HAP-1 (cell line): ENCODE data around the gene SLC25A46.
"Not testable (repeated sequence)": the region's sequence is repeated elsewhere in the genome, so short reads cannot be mapped to it uniquely, and the experiment has no call there.

Experiments
- DNase-seq, 2 experiments: peaks; one replicate each; pipeline ENCODE4 v3.0.0-alpha.2; 2016 to 2020; ENCODE audit warnings: low spot score in 2 of 2
- H3K27me3 ChIP-seq: fragments of 250-450 bp; sonication (Bioruptor Pico); 2 replicates; pipeline ENCODE4 v1.5.1; 2020; ENCODE audit warnings: low read depth, mild to moderate bottlenecking, moderate library complexity
- H3K36me3 ChIP-seq: fragments of 250-450 bp; sonication (Bioruptor Pico); replicated peaks from 2 replicates; pipeline ENCODE4 v1.5.1; 2020; ENCODE audit warnings: mild to moderate bottlenecking
- H3K4me1 ChIP-seq: fragments of 250-450 bp; sonication (Bioruptor Pico); 2 replicates; pipeline ENCODE4 v1.5.1; 2020; ENCODE audit warnings: mild to moderate bottlenecking
- H3K4me3 ChIP-seq: fragments of 250-450 bp; sonication (Bioruptor Pico); 2 replicates; pipeline ENCODE4 v1.5.1; 2020; ENCODE audit warnings: mild to moderate bottlenecking, moderate library complexity
- H3K9me3 ChIP-seq: fragments of 250-450 bp; sonication (Bioruptor Pico); 2 replicates; pipeline ENCODE4 v1.5.1; 2020; ENCODE audit warnings: mild to moderate bottlenecking, moderate library complexity
- in situ Hi-C: fragments of 300-500 bp; cut with MboI; formaldehyde crosslinking; loops from 3 replicates; pipeline ENCODE4 v1.14.3; 2020; ENCODE audit warnings: low sequenced_read_pairs, inconsistent platforms, mixed read lengths

The SLC25A46 gene

DNA sequence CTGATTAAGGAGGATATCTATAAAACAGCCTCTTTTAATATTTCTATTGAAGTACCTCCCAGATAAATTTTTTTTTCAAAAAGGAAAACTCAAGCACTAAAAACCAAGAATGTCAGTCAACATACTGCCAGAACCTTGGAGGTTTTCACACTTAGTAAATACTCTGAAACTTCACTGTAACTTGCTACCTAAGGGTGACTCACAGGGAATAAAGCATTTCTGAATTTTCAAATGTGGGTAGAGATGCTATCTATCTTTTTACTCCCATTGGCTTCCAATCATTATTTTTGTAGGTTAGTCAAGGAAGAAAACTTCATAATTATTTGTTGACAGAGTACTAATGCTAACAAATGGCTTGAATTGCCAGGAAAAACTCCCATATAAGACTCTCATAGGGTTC is 46.1 kb downstream of the SLC25A46 start:
- no peak for DNase-seq
- H3K36me3 ChIP-seq, result no peaks in the 10 kb centered on the region
- H3K27me3 ChIP-seq, result no peaks in the 10 kb centered on the region
- peaks cover 3% of the 10 kb centered on the region; the same call in 1 of the 2 replicates for H3K9me3 ChIP-seq
- no peaks in the 10 kb centered on the region for H3K4me1 ChIP-seq
- H3K4me3 ChIP-seq, result no peak overlapping the region
- in situ Hi-C loops, result no loop called here

DNA sequence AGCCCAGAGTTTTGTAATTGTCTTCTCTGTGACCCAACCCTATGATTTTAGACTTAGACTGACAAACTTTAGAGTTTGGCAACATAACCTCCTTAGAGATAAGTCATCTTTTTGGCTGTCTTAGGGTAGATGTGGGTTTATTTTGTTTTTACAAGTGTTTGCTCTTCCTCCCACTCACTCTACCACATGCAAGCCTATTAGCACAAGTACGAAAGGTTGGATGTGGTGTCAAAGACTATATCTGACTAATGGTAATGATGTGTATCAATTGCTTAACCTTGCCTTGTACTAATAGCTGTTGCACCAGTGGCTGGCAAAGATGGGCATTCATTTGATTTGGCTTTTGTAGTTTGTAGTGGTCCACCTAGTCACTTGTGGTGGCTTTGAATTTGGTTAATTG is 46.5 kb downstream of the SLC25A46 start:
- no peaks in the 10 kb centered on the region for H3K4me1 ChIP-seq
- no peaks in the 10 kb centered on the region for H3K27me3 ChIP-seq
- in situ Hi-C loops, result no loop called here
- peaks cover 3% of the 10 kb centered on the region; the same call in 1 of the 2 replicates for H3K9me3 ChIP-seq
- no peaks in the 10 kb centered on the region for H3K36me3 ChIP-seq
- no peak overlapping the region for H3K4me3 ChIP-seq
- DNase-seq, result no peak

DNA sequence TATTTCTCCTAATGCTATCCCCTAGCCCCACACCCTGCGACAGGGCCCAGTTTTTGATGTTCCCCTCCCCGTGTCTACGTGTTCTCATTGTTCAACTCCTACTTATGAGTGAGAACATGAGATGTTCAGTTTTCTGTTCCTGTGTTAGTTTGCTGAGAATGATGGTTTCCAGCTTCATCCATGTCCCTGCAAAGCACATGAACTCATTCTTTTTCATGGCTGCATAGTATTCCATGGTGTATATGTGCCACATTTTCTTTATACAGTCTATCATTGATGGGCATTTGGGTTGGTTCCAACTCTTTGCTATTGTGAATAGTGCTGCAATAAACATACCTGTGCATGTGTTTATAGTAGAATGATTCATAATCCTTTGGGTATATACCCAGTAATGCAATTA is 49.2 kb downstream of the SLC25A46 start:
- H3K36me3 ChIP-seq, DNase-seq, H3K9me3 ChIP-seq, H3K4me1 ChIP-seq, H3K27me3 ChIP-seq, H3K4me3 ChIP-seq, in situ Hi-C loops: not testable (repeated sequence)

DNA sequence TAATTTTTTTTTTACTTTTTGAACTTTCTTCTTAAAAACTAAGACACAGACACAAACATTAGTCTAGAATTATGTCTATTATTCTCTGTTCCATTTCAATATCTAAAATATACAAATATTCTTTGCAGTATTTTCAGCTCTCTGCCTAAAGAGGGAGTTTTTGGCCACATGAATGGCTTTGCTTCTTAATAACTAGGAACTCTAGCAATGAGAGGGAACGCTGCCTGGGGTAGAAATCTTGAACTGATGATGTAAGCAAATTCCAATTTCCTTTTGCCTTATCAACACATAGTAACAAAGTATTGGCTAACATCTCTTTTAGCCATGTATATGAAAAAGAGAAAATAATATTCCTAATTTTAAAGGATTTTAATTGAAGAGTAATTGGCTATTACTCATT is 51.9 kb downstream of the SLC25A46 start:
- Histone ChIP-seq H3K36me3 (no peaks in the 10 kb centered on the region), H3K4me3 (no peak overlapping the region), H3K27me3 (no peaks in the 10 kb centered on the region), H3K9me3 (peaks cover 3% of the 10 kb centered on the region; the same call in 1 of the 2 replicates), H3K4me1 (no peaks in the 10 kb centered on the region)
- in situ Hi-C loops, result no loop called here
- DNase-seq, result no peak

DNA sequence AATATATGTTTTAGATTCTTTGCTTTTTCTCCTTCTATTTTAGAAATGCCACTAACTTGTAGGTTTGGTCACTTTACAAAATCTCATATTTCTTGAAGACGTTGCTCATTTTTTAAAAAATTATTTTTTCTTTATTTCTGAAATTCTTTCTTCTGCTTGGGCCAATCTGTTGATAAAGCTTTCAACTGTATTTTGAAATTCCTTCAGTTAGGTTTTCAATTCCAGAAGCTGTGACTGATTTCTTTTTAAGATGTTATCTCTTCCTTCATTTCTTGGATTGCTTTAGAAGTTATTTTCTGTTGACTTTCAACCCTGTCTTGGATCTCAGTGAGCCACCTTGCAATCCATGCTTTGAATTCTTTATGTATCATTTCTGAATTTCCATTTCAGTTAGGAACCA is 64.2 kb downstream of the SLC25A46 start:
- no peaks in the 10 kb centered on the region for H3K4me1 ChIP-seq
- H3K36me3 ChIP-seq, result no peaks in the 10 kb centered on the region
- H3K27me3 ChIP-seq, result no peaks in the 10 kb centered on the region
- no peaks in the 10 kb centered on the region for H3K9me3 ChIP-seq
- DNase-seq, result no peak
- H3K4me3 ChIP-seq, result no peak overlapping the region
- in situ Hi-C loops, result no loop called here

DNA sequence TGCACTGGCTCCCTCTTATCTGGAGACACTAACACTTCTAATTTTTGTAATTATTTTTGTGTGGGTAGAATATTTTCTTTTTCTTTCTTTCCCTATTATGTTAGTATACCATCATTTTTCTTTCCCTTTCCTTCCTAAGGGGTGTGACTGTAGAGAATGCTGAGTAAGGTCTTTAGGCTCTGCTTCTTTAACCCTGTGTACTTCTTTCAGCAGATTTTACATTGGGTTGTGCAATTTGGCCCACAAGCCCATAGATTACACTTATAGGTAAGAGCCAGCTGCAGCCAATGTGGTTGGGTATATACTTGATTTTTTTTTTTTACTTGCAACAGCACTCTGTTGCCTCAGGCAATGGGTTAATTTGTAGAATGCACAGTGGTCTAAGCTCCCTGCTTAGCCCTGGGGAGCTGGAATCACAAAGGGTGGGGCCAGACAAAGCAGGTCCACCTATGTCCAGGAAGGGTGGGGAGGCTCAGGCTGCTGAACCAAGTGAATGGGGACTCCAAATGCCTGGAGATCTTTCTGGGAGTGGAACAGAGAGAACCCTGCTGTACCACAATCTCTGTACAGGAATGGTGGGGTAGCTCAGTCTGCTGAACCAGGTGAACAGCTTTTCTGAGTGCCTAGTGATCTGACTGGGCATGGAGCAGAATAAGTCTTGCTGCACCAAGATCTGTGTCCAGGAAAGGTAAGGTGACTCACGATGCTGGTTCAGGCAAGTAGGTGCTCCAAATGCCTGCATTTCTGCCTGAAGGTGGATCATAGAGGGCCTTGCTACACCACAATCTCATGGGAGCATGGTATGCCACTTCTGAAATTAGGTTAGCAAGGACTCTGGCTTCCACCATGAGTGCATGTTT is 64.9 kb downstream of the SLC25A46 start:
- H3K4me3 ChIP-seq, result no peak overlapping the region
- H3K36me3 ChIP-seq, result no peaks in the 10 kb centered on the region
- no peak for DNase-seq
- H3K4me1 ChIP-seq, result no peaks in the 10 kb centered on the region
- H3K9me3 ChIP-seq, result no peaks in the 10 kb centered on the region
- no peaks in the 10 kb centered on the region for H3K27me3 ChIP-seq
- in situ Hi-C loops, result no loop called here

DNA sequence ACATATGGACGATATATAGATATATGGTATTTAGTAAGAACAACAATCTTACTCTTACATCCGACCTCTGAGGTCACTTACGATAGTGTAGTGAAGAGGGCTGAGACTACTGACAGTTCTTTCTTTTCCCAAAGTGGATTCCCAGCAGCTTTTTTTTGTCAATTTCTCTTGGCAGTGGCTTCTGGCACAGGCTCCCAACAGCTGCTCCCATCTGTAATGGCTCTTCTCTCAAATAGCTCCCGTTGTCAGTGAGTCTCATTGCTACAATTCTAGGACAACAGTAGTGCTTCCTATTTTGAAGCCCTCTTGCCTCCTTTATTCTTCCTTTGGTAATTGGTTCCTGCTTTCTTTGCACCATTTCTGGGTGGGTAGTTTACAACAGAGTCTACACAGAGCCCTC is 68.4 kb downstream of the SLC25A46 start:
- Histone ChIP-seq H3K27me3 (no peaks in the 10 kb centered on the region), H3K36me3 (no peaks in the 10 kb centered on the region), H3K4me3 (no peak overlapping the region), H3K9me3 (no peaks in the 10 kb centered on the region), H3K4me1 (no peaks in the 10 kb centered on the region)
- no peak for DNase-seq
- in situ Hi-C loops, result no loop called here

DNA sequence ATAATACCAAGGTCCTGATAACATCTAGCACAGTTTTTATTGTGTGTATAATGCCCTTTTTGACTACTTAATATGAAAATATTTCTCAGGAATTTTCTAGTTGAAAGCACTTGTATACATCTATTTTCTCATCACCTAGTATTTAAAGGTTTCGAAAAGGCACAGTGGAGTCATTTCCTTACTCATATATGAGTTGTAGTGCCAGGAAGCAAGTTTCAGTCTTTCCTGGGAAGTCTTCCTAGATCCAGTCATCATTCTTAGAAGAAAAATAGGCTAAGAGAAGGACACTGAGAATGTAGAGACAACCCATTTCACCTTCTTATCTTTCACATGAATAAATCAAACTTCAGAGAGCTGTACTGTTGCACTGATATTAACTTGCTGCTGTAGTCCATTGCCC is 70.2 kb downstream of the SLC25A46 start:
- in situ Hi-C loops, result no loop called here
- no peaks in the 10 kb centered on the region for H3K36me3 ChIP-seq
- no peaks in the 10 kb centered on the region for H3K4me1 ChIP-seq
- H3K9me3 ChIP-seq, result no peaks in the 10 kb centered on the region
- H3K4me3 ChIP-seq, result no peak overlapping the region
- H3K27me3 ChIP-seq, result no peaks in the 10 kb centered on the region
- DNase-seq, result no peak
